Lower lobe of right lung (tissue), 2 donors: ENCODE measurements around the gene SLC39A3. TPM values are rescaled to one million over a fixed set of nuclear protein-coding genes. Genes with fewer than 3 reads are reported as not detected.
"Not testable (repeated sequence)": the region's sequence is repeated elsewhere in the genome, so short reads cannot be mapped to it uniquely, and the experiment has no call there.

Source experiments
- ATAC-seq, 2 donors: fragments of 200-7000 bp; cut with Tn5 transposase; one replicate each; pipeline ENCODE4 v1.9.1; 2020 to 2022; ENCODE audit warnings: mild to moderate bottlenecking in 2 of 2, moderate library complexity in 2 of 2
- DNase-seq: peaks from one replicate; pipeline ENCODE4 v3.0.0-alpha.2; 2020
- H3K27ac ChIP-seq: fragments of 200-600 bp; one replicate; pipeline ENCODE4 v1.8.0; 2022
- H3K27me3 ChIP-seq: fragments of 200-600 bp; one replicate; pipeline ENCODE4 v1.8.0; 2022; ENCODE audit warnings: low read depth
- H3K36me3 ChIP-seq: fragments of 200-600 bp; one replicate; pipeline ENCODE4 v1.8.0; 2022; ENCODE audit warnings: mild to moderate bottlenecking
- H3K4me1 ChIP-seq: fragments of 200-600 bp; one replicate; pipeline ENCODE4 v1.8.0; 2022
- H3K4me3 ChIP-seq: fragments of 200-600 bp; one replicate; pipeline ENCODE4 v1.8.0; 2022; ENCODE audit warnings: mild to moderate bottlenecking
- H3K9me3 ChIP-seq: fragments of 200-600 bp; one replicate; pipeline ENCODE4 v1.8.0; 2022
- CTCF ChIP-seq: fragments of 200-600 bp; IDR thresholded peaks from one replicate; pipeline ENCODE4 v1.8.0; 2022; ENCODE audit warnings: antibody characterized with exemption, mild to moderate bottlenecking
- intact Hi-C: fragments of 100-400 bp; cut with DNase I; formaldehyde crosslinking; loops from one replicate; pipeline ENCODE4 v1.11.0; 2022
- total RNA-seq: library from RNA; stranded (reverse); fragmentation: NEBNext Ultra II Directional; extraction: Animal tissue kit (Norgen Biotek cat#: 25700); gene quantifications from one replicate; pipeline ENCODE4 v1.2.1, GENCODE V29; 2021
- donor health status: DM: no; HTN: yes; CAD: no; lungs with severe emphysema.

The SLC39A3 gene
- total RNA-seq, 1 donor from 2014 or later: 24.4 TPM

- Histone ChIP-seq H3K4me3 (no peak overlapping the region), H3K27me3 (peaks cover 8% of the 10 kb centered on the region), H3K36me3 (no peaks in the 10 kb centered on the region), H3K9me3 (peaks cover 8% of the 10 kb centered on the region), H3K27ac (no peak overlapping the region), H3K4me1 (no peaks in the 10 kb centered on the region)
- intact Hi-C loops: no loop called here
- no peak for ATAC-seq
- TF ChIP-seq CTCF: no peak
- DNase-seq: peak; percentile 25
These were observed 25.1 kb downstream of the SLC39A3 start for GRCh38 chr19:2714531-2715269.

GRCh38 chr19:2714102-2714501 lies 25.7 kb downstream of the SLC39A3 start:
- intact Hi-C loops, H3K27me3 ChIP-seq, H3K27ac ChIP-seq, H3K9me3 ChIP-seq, H3K36me3 ChIP-seq, DNase-seq, ATAC-seq, H3K4me3 ChIP-seq, H3K4me1 ChIP-seq: not testable (repeated sequence)

- H3K4me3 ChIP-seq, DNase-seq, H3K36me3 ChIP-seq, H3K27ac ChIP-seq, H3K4me1 ChIP-seq, intact Hi-C loops, H3K27me3 ChIP-seq, H3K9me3 ChIP-seq, ATAC-seq: not testable (repeated sequence)
These were observed 26.6 kb downstream of the SLC39A3 start for GRCh38 chr19:2713170-2713569.

GRCh38 chr19:2711875-2712205 lies 28.0 kb downstream of the SLC39A3 start:
- peaks cover 8% of the 10 kb centered on the region for H3K9me3 ChIP-seq
- TF ChIP-seq CTCF: no peak
- H3K4me1 ChIP-seq: no peaks in the 10 kb centered on the region
- H3K36me3 ChIP-seq: no peaks in the 10 kb centered on the region
- no peaks in the 10 kb centered on the region for H3K27me3 ChIP-seq
- no peak overlapping the region for H3K4me3 ChIP-seq
- DNase-seq: no peak
- H3K27ac ChIP-seq: no peak overlapping the region
- intact Hi-C loops: no loop called here
- no peak for ATAC-seq

GRCh38 chr19:2711172-2711874 lies 28.5 kb downstream of the SLC39A3 start:
- TF ChIP-seq CTCF: no peak
- intact Hi-C loops: no loop called here
- Histone ChIP-seq H3K36me3 (no peaks in the 10 kb centered on the region), H3K4me3 (no peak overlapping the region), H3K9me3 (peaks cover 8% of the 10 kb centered on the region), H3K4me1 (no peaks in the 10 kb centered on the region), H3K27me3 (no peaks in the 10 kb centered on the region), H3K27ac (no peak overlapping the region)
- ATAC-seq: peak in 1 of 2 donors; percentile 54
- DNase-seq: no peak

- Histone ChIP-seq H3K9me3 (no peaks in the 10 kb centered on the region), H3K36me3 (no peaks in the 10 kb centered on the region), H3K4me1 (peaks cover 5% of the 10 kb centered on the region), H3K27ac (no peak overlapping the region), H3K4me3 (no peak overlapping the region), H3K27me3 (peaks cover 4% of the 10 kb centered on the region)
- ATAC-seq (no peak), DNase-seq (no peak)
- intact Hi-C loops: no loop called here
- no peak for TF ChIP-seq CTCF
These were observed 33.6 kb downstream of the SLC39A3 start for GRCh38 chr19:2706251-2706650.
